Epidermal melanocyte (primary cell): ENCODE measurements around the gene PRKCZ.

Source experiments
- DNase-seq: peaks from one replicate; pipeline ENCODE4 v3.0.0; 2011; ENCODE audit warnings: low spot score; ENCODE audit not compliant: insufficient read length

PRKCZ gene

GRCh38 chr1:2061065-2061778 is 11.0 kb downstream of the PRKCZ start:
- DNase-seq: no peak

DNA sequence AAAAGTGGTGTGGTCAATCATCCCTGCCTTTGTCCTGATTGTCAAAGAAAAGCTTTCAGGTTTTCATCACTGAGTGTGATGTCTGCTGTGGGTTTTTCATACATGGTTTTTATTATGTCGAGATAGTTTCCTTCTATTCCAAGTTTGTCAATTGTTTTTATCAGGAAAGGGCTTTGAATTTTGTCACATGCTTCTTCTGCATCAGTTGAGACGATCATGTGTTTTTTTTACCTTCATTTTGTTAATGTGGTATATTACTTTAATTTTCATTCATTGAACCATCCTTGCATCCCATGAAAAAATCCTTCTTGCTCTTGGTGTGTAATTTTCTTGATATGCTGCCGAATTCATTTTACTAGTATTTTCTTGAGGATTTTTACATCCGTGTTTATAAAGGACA is 15.5 kb downstream of the PRKCZ start:
- DNase-seq: no peak

GRCh38 chr1:2067393-2067792 is 17.2 kb downstream of the PRKCZ start:
- no peak for DNase-seq

- no peak for DNase-seq
Measured at GRCh38 chr1:2067981-2068380, 17.8 kb downstream of the PRKCZ start.

GRCh38 chr1:2068951-2069350 is 18.7 kb downstream of the PRKCZ start:
- DNase-seq: no peak

- no peak for DNase-seq
Measured at GRCh38 chr1:2070016-2070415, 19.8 kb downstream of the PRKCZ start.

GRCh38 chr1:2070800-2071530 is 20.8 kb downstream of the PRKCZ start:
- no peak for DNase-seq

DNA sequence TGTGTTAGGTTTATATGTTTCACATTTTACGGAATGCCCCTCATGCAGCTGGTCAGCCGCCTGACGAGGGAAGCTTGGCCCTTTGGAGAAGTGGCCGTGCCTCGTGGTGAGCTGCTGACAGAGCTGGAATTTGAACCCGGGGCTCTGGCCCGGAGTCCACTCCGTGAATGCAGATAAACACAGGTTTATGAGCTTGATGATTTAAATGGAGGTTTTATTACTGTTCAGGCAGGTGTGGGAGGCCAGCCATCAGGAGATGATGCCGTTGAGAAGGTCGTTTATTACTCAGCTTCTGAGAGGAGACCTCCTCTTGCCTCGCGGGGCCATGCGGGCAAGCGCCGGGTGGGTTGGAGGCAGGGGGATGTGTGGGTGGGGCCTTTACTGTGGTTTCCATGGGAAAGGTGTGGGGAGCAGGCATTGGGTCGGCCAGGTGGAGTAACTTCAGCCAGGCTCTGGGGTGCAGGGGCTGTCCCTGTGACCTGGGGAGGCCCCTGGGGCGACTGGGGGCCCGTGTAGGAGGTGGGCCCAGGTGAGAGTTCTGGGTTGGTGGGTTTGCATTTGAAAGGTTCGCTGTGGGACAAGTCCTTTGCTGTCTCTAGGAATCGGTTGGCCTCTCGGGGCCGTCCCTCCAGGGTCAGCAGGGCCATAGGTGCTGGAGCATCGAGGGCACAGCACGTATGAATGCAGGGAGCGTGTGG is 22.0 kb downstream of the PRKCZ start:
- no peak for DNase-seq

- no peak for DNase-seq
Measured at GRCh38 chr1:2072891-2073290, 22.7 kb downstream of the PRKCZ start.

DNA sequence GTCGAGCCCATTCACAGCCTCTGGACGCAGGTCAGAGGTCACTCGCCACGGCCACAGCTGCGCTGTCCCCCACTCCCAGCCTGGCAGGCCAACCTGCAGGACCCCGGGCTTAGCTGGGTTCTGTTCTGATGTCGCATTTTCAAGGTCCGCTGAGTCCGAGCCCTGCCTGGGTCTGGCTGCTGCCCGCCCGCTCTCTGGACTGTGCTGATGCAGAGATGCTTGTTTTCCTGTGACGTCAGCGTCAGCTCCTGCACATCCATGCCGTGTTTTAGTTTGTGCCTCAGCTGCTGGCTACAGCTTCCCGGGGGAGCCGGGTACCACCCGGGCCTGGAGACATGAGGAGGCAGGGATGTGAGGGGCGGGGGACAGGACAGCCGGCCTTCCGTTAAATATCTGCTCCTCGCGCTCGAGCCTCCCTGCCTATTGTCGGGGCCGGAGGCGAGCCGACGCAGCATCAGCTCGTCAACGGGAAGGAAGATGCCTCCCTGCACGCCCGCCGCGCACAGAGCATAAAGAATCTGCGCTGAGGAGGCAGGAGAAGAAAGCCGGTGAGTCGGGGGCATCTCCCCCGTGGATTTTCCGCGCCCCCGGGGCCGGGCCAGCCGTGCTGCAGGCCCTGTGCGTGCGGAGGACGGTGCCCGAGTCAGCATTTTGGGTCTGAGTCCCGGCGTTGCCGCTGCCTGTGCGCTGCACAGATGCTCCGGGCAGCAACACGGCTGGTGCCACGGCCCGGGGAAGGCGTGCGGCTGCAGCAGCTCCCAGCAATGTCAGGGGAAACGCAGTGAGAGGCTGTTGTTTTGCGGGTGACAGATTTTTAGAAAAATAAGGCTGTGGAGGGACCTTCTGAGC is 23.4 kb downstream of the PRKCZ start:
- no peak for DNase-seq

GRCh38 chr1:2074396-2074795 is 24.2 kb downstream of the PRKCZ start:
- DNase-seq: no peak

GRCh38 chr1:2074944-2075740 is 24.9 kb downstream of the PRKCZ start:
- DNase-seq: no peak

DNA sequence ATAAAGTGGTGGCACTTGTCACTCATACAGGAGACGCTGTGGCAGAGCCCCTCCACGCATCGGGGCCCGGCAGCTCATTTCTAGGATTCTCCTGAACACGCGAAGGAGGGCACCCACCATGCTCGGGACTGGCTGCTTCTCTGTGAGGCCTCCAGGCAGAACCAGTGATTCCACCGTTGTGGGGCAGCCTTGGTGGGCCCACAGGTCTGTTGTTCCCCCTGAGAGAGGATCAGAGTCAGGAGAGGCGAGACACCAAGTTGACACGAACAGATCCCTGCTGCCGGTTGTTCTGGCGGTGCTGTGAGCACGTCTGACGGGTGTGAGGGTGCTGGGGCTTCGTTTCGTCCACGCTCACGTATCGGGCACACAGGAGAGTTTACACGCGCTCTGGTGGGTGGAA is 26.6 kb downstream of the PRKCZ start:
- DNase-seq: no peak

DNA sequence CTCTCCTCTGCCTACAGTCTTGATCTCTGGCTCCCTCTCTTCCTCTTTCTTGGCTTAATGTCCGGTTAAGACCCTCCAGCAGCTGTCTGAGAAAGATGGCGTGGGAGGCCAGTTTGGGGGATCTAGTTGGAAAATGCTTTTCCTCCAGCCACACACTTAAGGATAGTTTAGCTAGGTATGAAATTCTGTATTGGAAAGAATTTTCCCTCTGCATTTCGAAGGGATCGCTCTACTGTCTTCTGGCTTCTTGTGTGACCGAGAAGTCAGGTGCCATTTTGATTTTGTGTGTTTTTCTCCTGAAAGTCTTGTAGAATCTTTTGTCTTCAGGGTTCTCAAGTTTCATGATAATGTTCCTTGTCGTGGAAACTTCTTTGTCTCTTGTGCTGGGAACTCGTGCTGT is 28.0 kb downstream of the PRKCZ start:
- DNase-seq: no peak

DNA sequence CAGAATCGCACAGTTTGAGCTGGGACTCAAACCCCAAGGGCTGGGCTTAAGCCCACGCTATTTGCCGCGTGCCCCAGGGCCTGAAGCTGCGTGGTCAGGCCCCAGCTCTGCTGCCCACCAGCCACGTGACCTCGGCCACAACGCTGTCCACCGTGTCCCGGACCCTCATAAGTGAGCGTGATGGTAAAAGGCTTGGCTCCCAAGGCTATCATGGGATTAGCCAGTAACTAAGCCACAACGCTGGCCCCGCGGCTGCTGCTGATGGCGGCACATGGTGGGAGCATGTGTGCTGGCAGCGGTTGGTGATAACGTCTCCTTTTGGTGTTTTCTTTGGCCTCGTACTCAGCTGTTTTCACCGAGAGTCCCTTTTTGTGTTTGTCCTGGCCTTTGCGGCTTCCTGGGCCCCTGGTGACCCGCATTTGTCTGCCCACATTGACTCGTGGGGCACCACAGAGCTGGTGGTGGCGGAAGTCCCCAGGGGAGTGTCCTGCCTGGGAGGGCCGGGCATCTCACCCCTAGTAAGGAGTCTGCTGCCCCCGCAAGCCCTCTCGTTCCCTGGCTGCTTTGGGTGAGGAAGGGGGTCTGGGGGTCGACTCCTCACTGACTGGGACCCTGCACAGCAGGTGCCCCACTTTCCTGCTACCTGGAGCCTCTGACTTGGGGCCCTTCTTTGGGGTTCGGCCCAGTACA is 29.3 kb downstream of the PRKCZ start:
- DNase-seq: no peak

GRCh38 chr1:2080140-2080539 is 29.9 kb downstream of the PRKCZ start:
- DNase-seq: no peak

DNA sequence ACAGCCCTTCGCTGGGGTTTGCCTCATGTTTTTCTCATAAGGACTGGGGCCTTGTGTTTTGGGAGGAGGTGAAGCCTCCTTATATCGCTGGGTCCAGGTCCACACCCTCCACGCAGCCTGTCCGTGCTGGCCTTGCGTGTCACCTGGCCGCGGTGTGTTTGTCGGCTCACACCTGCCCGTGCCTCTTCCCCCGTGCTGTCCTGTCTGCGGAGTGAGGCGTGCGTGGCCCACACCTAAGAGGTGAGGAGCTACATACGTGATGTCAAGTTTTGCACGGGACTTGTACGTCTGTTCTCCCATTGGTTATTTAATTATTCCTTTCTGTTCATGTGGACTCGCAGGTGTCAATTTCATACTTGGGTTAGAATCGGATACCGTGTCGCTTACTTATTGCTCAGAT is 30.7 kb downstream of the PRKCZ start:
- no peak for DNase-seq

DNA sequence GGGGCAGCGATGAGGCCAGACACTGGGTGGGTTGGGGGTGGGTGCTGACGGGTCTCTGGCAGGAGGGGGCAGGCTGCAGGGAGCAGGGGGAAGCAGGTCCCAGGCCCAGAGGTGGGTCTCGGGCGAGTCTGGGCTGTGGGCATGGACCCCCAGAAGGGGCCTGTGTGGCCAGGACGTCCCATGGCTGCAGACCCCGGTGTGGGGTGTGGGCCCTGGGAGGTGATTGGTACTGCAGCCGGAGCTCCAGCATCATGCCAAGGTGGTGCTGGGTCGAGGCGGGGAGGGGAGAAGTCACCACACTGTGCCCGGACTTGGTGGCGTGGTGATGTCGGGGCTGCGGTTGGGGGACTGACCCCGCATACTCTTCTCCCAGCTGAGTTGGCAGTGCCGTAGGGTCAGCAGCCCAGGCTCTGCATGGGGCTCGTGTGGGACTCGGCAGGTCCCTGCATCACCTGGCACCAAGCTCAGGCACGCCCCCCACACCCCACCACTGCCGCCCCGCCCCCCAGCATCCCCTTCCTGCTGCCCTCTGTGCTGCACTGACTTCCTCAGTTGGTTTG is 31.2 kb downstream of the PRKCZ start:
- DNase-seq: no peak

- no peak for DNase-seq
Measured at GRCh38 chr1:2082064-2082463, 31.9 kb downstream of the PRKCZ start.

DNA sequence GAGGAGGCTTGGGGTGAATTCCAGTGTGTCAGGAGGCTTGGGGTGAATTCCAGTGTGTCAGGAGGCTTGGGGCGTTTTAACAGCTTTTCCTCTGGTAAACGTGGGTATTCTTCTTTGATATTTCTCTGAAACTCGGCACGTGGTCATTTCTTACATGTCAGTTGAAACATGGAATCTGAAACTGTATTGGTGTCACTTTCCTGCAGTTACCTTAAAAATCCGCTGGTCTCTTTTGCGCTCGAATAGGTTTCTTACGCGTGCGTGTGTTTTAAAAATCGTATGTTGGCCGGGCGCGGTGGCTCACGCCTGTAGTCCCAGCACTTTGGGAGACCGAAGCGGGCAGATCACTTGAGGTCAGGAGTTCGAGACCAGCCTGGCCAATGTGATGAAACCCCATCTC is 33.5 kb downstream of the PRKCZ start:
- DNase-seq: no peak
